Stimulated activated CD4-positive, alpha-beta T cell treated with anti-CD3 and anti-CD28 coated beads, Interleukin-1b, Interleukin-23, amount 100 ng/mL, for 48 hours (primary cell): ENCODE data around the gene JAG1.

Source experiments
- DNase-seq: peaks from one replicate; pipeline ENCODE4 v3.0.0-alpha.2; 2020

The JAG1 gene

DNA sequence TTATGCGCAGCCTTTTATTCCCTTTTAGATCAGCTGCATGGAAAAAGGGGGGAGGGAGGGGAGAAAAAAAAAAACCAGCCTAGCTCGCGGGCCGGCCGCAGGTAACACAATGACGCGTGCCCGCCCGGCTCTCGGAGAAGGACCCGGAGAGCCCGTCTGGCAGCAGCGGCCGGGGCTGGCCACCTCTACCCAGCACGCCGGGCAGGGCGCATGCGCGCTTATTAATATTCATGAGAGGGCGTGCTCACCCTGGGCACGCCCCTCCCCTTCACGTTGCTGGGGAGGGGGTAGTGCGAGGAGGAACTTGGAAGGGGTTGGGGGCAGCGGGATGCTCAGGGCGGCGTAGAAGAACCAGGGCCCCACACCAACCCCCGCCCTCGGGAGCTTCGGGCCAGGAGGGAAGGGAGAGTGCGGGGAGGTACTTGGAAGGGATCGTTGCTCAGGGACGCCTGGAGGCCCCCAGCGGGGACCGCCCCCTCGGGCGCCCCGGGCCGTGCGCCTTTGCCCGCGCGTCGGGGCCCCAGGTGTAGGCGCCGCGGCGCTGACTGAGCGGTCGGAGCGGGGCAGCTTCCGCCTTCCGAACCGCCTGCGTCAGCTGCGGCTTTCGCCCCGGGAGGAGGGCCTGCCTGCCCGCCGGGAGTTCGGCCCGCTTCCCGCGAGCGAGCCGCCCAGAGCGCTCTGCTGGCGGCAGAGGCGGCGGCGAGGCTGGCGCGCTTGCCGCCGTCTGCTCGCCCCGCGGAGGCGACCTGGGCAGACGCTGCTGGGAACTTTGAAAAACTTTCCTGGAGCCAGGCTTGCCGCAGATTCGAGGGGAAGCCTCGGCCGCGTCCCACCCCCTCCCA lies at the start of gene JAG1:
Gene JAG1 (minus strand): TSS at position 158 of the 842 bp plus-strand sequence. CDS start 469 bp downstream, outside the sequence.
- peak; percentile 70 for DNase-seq

- DNase-seq = no peak
Observed at GRCh38 chr20:10721976-10722375, 48.2 kb upstream of the JAG1 start.

- DNase-seq = no peak
Observed at GRCh38 chr20:10721137-10721896, 47.5 kb upstream of the JAG1 start.

- no peak for DNase-seq
Observed at GRCh38 chr20:10720565-10720964, 46.8 kb upstream of the JAG1 start.

DNA sequence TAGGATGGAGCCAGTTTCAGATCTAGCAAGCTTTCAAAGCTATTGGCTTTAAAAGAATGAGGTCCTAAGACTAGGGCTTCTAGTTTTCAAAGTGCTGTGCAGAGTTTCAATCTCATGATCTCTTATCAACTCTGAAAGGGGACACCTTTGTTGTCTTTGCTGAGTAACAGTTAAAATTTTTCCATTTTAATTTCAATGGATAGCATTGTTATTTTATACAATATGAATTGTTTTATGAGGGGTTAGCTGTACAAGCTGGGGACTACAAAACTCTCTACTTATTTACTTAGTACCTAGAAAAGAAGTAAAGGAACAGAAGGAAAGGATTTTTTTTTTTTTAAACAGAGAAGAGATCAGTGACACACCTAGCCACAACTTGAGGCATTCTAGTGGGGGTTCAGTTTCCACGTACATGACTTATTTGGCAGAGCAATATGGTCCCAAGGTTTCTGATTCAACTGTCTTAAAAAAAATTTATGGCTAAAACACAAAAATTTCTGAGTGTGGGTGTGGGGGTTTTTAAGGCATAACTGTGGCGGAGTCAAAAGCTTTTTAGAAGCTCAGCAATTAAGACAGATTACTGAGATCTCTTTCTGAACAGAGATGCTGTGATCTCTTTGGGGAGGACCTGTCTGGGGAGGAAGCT lies 46.1 kb upstream of the JAG1 start:
- no peak for DNase-seq

GRCh38 chr20:10718661-10719060 lies 44.9 kb upstream of the JAG1 start:
- DNase-seq = no peak

- no peak for DNase-seq
Observed at GRCh38 chr20:10716855-10717254, 43.1 kb upstream of the JAG1 start.

GRCh38 chr20:10715035-10715434 lies 41.2 kb upstream of the JAG1 start:
- DNase-seq = no peak

- DNase-seq = no peak
Observed at GRCh38 chr20:10714236-10714975, 40.6 kb upstream of the JAG1 start.

DNA sequence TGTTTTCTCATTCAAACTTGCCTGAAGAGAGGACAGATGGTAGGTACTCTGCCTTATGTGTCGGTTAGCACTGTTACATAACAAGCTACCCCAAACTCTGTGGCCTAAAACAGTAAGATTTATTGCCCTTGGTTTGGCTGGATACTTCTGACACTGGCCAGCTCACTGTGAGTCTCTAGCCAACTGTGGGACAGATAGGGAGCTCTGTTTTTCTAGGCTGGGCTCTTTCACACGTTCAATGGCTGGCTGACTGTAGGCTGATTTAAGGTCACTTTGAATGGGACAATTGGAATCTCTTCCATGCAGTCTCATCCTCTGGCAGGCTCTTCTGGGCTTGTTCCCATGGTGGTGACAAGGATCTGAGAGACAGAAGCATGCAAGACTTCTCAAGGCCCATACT lies 39.4 kb upstream of the JAG1 start:
- DNase-seq = no peak

DNA sequence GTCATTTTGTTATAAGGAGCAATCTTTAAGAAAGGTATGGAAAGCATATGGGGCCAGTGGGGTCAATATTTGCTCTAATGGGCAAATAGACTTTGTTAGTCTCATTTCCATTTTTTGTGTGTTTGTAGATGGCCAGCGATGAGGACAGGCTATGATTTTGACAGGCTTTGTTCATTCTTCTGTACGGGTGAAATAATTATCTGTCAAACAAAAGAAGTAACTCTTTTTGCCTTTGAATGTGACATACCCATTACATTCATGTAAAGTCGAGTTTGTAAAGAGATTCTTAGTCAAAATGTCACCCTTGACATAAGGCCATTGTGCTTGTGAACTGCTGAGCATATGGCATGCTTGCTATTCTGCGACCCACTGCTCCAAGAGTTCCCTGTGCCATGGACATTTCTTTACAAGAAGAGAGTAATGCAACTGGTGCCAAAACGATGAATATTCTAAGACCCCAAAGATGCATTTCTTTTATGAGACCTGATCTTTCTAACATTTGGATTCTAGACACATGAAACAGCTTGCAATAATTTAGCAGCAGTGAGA lies 38.2 kb upstream of the JAG1 start:
- no peak for DNase-seq

DNA sequence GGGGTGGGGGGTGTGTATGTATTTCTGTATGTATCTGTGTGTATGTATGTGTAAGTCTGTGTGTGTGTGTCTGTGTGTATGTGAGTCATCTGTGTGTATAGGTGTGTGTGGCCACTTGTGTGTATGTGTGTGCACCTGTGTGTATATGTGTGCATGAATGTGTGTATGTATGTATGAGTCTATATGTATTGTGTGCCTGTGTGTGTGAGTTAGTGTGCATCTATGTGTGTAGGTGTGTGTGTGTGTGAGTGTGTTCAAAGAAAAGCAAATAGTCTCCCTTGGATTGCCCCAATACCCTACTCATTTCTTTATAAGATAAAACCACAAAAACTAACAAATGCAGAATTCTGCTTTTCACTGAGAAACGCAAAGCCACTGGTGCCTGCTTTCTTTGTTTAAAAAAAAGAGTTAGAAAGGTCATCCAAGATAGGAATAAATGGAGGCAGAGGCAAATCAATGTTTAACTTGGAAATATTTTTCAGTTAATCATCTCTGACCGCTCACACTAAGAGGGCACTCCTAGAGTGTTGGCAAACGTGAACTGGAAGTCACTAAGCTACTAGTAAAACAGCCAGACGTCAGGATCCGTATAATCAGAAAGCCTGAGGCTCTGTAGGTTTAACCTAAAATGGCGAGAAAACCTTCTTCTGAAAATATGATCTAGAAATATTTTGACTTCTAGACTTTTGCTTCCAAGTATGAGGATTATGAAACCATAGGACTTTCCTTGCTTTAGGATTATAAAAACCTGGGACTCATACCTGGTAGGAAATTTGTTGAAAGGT lies 37.4 kb upstream of the JAG1 start:
- no peak for DNase-seq

GRCh38 chr20:10709916-10710315 lies 36.1 kb upstream of the JAG1 start:
- DNase-seq = no peak

- no peak for DNase-seq
Observed at GRCh38 chr20:10708351-10709185, 34.8 kb upstream of the JAG1 start.

GRCh38 chr20:10707791-10708190 lies 34.0 kb upstream of the JAG1 start:
- DNase-seq = no peak

DNA sequence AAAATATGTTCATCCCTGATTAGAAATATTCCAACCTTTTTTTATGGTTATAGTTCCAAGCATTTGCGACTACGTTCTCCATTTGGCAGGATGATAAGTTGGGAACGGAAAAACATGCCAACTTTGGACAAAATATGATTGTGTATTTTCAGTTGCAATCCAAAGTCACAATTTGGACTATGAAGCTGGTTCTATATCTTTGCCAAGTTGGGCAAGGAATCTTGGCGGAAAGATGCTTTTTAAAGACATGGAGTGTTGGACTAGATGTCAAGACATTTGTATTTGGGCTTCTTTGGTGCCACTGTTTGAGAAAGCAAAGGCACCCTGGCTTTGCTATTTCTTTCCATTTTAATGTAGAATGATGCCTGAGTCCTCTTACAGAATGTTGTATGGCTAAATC lies 33.3 kb upstream of the JAG1 start:
- no peak for DNase-seq

DNA sequence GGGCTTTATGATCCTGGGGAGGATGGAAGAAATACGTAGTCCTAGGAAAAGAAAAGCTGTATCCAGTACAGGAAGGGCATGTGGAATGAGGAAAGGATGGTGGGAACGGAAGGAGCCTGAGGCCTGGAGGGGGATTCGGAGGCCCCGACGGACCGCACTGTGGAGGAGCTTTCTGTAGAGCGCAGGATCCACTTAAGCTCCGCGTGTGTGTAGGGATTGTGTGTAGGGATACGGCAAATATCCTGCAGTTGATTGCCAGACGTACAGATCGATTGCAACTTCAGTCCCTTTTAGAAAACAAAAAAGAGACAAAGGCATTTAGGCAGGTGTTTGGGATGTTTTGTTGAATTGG lies 32.6 kb upstream of the JAG1 start:
- no peak for DNase-seq

DNA sequence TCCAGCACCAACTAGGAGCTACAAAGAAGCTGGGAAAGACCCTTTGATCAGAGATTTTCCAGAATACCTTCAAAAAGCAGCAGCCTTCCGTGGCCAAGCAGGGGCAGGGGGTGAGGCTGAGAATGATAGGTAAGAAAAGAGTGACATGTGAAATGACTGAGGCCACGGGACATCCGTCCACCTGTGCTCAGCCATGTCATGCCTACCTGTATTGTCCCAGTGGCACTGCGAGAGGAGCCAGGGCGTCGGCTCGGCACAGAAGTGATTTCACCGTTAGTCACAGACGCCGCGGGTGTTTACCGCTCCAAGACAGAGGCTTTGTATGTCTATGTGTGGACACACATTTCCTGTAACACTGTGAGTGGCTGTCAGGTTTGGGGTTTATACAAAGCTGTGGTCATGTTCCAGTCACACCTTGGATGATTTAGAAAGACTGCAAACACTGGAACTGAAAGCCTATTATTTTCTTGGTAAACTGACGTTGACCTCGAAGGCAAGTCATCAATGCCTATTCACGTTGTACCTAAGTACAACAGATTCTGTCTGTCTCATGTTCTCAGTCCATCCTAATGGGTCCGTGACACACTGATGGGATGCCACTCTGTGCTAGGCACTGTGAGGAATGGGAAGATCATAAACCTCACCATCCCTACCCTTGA lies 32.1 kb upstream of the JAG1 start:
- no peak for DNase-seq

- no peak for DNase-seq
Observed at GRCh38 chr20:10701607-10702006, 27.8 kb upstream of the JAG1 start.

GRCh38 chr20:10699941-10700340 lies 26.1 kb upstream of the JAG1 start:
- no peak for DNase-seq
